HG03103 (cell line): ENCODE data around the gene SH3PXD2B.
A peak's percentile ranks its signal among the peaks of the same experiment; 100 is the strongest.
"Not testable (repeated sequence)": the region's sequence is repeated elsewhere in the genome, so short reads cannot be mapped to it uniquely, and the experiment has no call there.

Source experiments
- ATAC-seq: cut with Tn5 transposase; IDR thresholded peaks from one replicate; pipeline ENCODE4 v1.9.1; 2021; ENCODE audit warnings: low read depth; ENCODE audit not compliant: unreplicated experiment

The SH3PXD2B gene

GRCh38 chr5:172311605-172312004 is 142.7 kb downstream of the SH3PXD2B start:
- no peak for ATAC-seq

DNA sequence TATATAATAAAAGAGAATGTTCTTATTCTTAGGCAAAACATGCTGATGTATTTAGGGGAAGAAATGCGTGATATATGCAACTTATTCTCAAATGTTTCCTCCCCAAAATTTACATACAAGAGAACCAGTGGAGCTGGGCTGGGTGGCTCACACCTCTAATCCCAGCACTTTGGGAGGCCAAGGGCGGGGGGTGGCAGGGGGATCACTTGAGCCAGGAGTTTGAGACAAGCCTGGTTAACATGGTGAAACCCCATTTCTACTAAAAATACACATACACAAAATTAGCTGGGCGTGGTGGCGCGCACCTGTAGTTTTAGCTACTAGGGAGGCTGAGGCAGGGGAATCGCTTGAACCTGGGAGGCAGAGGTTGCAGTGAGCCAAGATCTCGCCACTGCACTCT is 143.3 kb downstream of the SH3PXD2B start:
- ATAC-seq, result no peak

GRCh38 chr5:172305380-172305779 is 148.9 kb downstream of the SH3PXD2B start:
- no peak for ATAC-seq

- no peak for ATAC-seq
Measured at GRCh38 chr5:172303572-172304335, 150.6 kb downstream of the SH3PXD2B start.

DNA sequence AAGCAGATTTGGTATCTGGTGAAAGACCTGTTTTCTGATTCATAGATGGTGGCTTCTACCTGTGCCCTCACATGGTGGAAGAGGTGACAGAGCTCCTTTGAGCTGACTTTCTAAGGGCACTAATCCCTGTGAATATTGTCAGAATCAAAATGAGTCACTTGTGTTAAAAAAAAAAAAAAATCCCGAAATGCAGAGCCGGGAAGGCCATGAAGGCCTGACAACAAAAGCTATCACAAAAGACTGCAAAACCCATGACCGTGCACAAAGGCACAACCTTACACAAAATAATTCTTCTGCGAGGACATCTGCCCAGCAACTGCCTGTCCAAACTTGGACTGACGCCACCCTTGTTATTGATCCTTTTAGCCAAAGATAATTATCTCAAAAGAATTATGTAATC is 151.2 kb downstream of the SH3PXD2B start:
- ATAC-seq, result no peak

DNA sequence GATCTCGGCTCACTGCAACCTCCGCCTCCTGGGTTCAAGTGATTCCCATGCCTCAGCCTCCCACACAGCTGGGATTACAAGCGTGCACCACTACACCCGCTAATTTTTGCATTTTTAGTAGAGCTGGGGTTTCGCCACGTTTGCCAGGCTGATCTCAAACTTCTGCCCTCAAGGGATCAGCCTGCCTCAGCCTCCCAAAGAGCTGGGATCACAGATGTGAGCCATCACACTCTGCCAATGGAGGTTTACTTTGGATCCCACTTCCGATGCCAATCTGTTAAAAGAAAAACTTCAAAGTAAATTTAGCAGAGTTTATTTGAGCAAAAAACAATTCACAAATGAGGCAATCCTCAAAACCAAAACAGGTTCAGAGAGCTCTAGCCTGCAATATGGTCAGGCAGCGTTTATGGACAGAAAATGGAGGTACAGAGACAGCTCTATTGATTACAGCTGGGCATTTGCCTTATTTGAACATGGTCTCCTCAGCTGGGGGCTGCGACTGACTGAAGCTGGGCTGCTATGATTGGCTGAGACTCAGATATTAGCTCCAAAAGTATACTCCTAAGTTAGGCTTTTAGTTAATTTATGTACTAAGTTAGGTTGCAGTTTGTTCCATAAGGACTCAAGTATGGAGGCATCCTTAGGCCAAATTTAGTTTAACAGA is 152.1 kb downstream of the SH3PXD2B start:
- no peak for ATAC-seq

DNA sequence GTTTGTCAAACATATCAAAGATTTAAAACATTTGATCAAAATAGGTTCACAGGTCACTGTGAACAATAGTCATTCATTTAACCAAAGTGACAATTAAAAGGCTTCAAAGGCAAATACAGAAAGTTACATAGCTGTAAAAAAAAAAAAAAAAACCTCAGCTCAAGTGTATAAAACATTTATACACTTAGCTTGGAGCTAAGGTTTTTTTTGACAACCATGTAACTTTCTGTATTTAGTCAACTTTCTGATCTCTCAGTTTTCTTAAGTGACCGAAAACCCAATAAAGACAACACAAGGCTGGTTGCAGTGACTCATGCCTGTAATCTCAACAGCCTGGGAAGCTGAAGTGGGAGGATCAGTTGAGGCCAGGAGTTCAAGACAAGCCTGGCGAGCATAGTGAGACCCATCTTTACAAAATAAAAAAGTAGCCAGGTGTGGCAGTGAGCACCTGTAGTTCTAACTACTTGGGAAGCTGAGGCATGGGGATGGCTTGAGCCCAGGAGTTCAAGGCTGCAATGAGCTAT is 154.3 kb downstream of the SH3PXD2B start:
- ATAC-seq, result no peak

DNA sequence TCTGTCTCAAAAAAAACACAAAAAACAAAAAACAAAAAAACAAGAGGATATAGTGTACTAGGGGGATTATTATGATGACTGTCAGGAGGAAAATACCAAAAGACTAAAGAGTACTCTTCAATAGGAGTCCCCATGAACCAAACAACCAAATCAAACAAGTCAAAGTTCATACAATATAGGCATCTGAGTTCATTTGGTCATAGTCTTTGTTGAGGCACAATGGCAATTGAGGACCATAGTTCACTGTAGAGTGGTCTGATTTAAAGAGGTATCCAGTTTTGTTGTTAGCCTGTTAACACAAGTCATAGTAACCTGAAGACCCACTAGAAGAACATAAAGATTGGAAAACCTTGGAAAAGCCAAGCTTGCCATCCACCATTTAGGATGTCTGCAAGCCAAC is 159.5 kb downstream of the SH3PXD2B start:
- no peak for ATAC-seq

DNA sequence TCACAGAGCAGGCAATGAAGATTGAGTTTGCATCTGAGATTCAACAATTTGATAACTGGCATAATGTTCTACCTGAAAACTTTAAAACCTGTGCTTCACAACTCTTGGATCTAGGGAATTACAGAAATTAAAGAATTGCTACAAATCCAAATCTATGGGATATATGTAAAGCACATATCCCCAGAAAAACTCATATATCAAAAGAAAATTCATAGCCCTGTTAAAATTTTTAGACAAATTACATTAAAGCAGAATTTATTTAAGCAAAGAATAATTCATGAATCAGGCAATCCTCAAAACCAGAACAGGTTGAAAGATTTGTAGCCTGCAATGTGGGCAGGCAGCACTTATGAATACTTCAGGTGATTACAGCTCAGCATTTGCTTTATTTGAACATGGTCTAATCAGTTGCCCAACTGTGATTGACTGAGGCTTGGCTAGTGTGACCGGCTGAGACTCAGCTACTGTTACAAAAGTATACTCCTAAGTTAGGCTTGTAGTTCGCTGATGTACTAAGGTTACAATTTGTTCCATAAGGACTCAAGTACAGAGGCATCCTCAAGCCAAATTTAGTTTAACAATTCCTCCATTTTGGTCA is 160.5 kb downstream of the SH3PXD2B start:
- no peak for ATAC-seq

DNA sequence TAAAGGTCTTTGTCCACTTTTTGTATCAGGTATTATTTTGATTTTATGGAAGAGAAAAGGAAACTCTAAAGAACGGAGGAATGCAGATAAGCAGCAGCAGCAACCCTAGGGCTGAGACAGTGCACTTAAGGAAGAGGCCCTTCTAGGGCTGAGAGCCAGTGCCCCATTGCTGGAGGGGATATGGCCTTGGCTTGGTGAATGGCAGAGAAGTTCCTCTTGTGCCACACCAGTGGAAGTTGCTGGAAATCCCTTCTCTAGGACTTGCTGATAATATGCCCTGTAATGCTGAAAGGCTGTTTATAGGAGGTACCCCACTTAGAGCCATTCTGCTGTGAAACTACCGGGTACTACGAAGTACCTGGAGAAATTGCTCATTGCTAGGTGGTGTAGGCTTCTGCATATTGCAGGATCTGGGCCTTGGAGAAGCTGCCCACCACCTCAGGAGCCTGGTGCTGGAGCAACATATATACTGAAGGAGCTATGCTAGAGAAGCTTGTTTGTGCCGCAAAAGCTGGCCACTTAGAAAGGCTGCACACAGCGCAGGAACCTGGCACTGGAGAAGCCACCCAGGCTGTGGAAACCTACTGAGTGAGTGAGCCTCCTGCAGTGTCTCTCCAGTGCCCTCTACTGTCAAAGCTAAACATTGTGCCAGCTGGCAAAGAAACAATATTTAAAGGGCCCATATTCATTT is 161.1 kb downstream of the SH3PXD2B start:
- peak; percentile 91 for ATAC-seq

- ATAC-seq, result not testable (repeated sequence)
Measured at GRCh38 chr5:172291837-172292236, 162.5 kb downstream of the SH3PXD2B start.

DNA sequence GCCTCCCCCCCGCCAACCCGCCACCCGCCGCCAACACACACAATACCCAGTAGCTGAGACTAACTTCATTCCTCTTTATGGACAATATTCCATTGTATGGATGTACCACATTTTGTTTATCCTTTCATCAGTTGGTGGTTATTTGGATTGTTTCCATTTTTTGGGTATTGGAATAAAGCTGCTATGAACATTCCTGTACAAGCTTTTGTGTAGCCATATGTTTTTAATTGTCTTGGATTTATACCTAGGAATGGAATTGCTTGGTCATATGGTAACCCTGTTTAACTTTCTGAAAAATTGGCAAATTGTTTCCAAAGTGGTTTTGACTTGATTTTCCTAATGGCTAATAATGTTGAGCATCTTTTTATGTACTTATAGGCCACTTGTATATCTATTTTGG is 165.9 kb downstream of the SH3PXD2B start:
- ATAC-seq, result no peak

- ATAC-seq, result not testable (repeated sequence)
Measured at GRCh38 chr5:172287140-172287539, 167.2 kb downstream of the SH3PXD2B start.

DNA sequence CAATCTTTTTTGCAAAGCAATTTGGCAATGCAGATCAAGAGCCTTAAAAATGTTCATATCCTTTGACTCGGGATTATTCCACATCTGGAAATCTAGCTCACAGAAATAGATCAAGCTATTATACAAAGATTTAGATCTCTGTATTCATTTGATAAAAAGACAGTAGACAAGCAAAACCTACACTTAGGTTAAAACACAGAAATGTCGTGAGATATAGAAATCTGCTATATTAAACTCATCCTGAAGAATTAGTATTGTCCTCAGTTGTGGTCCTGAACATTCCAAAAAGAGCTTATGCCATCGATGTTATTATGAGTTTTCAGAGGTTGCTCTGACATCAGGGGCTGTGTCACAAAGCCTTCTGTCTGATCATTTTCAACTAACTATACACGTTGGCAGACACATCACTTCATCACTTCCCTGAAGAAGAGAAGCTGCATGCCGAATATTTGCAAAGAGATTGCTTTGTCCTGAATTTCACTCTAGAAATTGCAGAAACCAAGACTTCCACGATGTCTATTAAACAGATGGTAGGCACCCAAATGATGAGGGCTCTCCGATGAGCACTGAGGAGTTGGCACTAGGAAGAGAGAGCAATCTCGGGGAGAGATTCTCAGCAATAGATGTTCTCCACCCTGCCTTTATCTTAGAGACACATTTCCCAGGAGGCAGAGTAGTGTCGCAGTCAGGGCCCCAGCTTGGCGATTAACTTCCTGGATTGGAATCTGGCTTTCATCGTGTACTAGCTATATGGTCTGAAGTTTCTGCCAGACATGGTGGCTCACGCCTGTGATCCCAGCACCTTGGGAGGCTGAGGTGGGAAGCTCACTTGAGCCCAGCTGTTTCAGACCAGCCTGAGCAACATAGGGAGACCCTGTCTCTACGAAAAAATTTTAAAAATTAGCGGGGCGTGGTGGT is 168.8 kb downstream of the SH3PXD2B start:
- ATAC-seq, result no peak

GRCh38 chr5:172284611-172284980 is 169.7 kb downstream of the SH3PXD2B start:
- ATAC-seq, result no peak

- peak; percentile 73 for ATAC-seq
Measured at GRCh38 chr5:172283862-172284610, 170.3 kb downstream of the SH3PXD2B start.

- peak; percentile 77 for ATAC-seq
Measured at GRCh38 chr5:172283020-172283861, 171.1 kb downstream of the SH3PXD2B start, which contains the start of gene UBTD2. Gene UBTD2, minus strand, starts transcription at chr5:172283764. Its CDS starts 99 bp downstream, at chr5:172283665.
